Measurements from ENCODE around the gene MAP3K7.

- TF ChIP-seq POLR2A (IDR thresholded peaks at IDR 0.05; ENCODE audit: low read length) (no peak), GATA1 (IDR thresholded peaks at IDR 0.05; ENCODE audit: low read depth, low read length) (no peak)
Measured at GRCh38 chr6:90583836-90584481, 2.9 kb downstream of the MAP3K7 start.
